B cell (primary cell): ENCODE results near the gene GPR143. TPM values are rescaled to one million over a fixed set of nuclear protein-coding genes. Genes with fewer than 3 reads are reported as not detected.

Source experiments
- ATAC-seq: fragments of 200-7000 bp; cut with Tn5 transposase; one replicate; pipeline ENCODE4 v1.10.0; 2021; ENCODE audit warnings: low read depth, mild to moderate bottlenecking, moderate number of reproducible peaks, moderate library complexity
- CTCF ChIA-PET: fragments of 350-600 bp; sonication (Branson Sonifier 250); formaldehyde crosslinking; loops from one replicate; lab custom pipeline; 2021; ENCODE audit warnings: antibody characterized with exemption, inconsistent platforms; lab: Charles Lee
- POLR2A ChIA-PET: fragments of 350-600 bp; sonication (Branson Sonifier 250); formaldehyde crosslinking; loops from one replicate; lab custom pipeline; 2021; ENCODE audit warnings: antibody characterized with exemption; lab: Charles Lee
- DNase-seq: peaks from one replicate; pipeline ENCODE4 v3.0.0; 2013
- H2AFZ ChIP-seq: 2 replicates; pipeline ENCODE4 v1.6.1; 2012; ENCODE audit warnings: mild to moderate bottlenecking, low read depth, low read length; ENCODE audit not compliant: insufficient read depth, poor library complexity, severe bottlenecking
- H3K27ac ChIP-seq, 2 donors: 1 replicate in 1 of 2; 2 replicates in 1 of 2; pipeline ENCODE4 v1.5.1; 2012 to 2013; ENCODE audit warnings: low read length in 2 of 2, mild to moderate bottlenecking in 2 of 2, moderate library complexity in 1 of 2
- H3K27me3 ChIP-seq, 4 experiments: fragments of 200-600 bp in 1 of 4; sonication (generic) in 1 of 4; replicated peaks in 1 of 4; 1 replicate in 2 of 4; 2 replicates in 2 of 4; pipeline versions ENCODE4 v1.6.1 to v1.7.0; 2013 to 2016; ENCODE audit warnings: low read length in 3 of 4, mild to moderate bottlenecking in 2 of 4, mixed read lengths in 1 of 4, moderate library complexity in 1 of 4; ENCODE audit not compliant: insufficient read depth in 4 of 4, control insufficient read depth in 3 of 4; ENCODE audit errors: control extremely low read depth in 1 of 4
- H3K36me3 ChIP-seq, 2 experiments: replicated peaks in 1 of 2; 1 replicate in 1 of 2; 2 replicates in 1 of 2; pipeline versions ENCODE4 v1.6.1 to v1.7.1; 2013; ENCODE audit warnings: low read length in 1 of 2; ENCODE audit not compliant: insufficient read depth in 2 of 2, control insufficient read depth in 1 of 2; ENCODE audit errors: control extremely low read depth in 1 of 2, extremely low read depth in 1 of 2
- H3K4me1 ChIP-seq, 2 donors: fragments of 200-600 bp in 1 of 2; sonication (generic) in 1 of 2; 1 replicate in 1 of 2; 2 replicates in 1 of 2; pipeline versions ENCODE4 v1.5.1 to v1.6.1; 2013 to 2017; ENCODE audit warnings: low read length in 2 of 2; ENCODE audit not compliant: control insufficient read depth in 2 of 2, insufficient read depth in 2 of 2
- H3K4me2 ChIP-seq: replicated peaks from 2 replicates; pipeline ENCODE3; 2012; ENCODE audit warnings: mild to moderate bottlenecking, low read depth, low read length; ENCODE audit not compliant: poor library complexity, severe bottlenecking
- H3K4me3 ChIP-seq, 5 experiments: fragments of 200-600 bp in 1 of 5; sonication (generic) in 1 of 5; 1 replicate in 3 of 5; 2 replicates in 2 of 5; pipeline versions ENCODE4 v1.5.1 to v1.7.0; 2011 to 2016; ENCODE audit warnings: low read length in 4 of 5, mild to moderate bottlenecking in 4 of 5, low read depth in 2 of 5, control low read depth in 1 of 5, moderate library complexity in 1 of 5; ENCODE audit not compliant: insufficient read depth in 1 of 5; ENCODE audit errors: control extremely low read depth in 1 of 5, extremely low read depth in 1 of 5
- H3K79me2 ChIP-seq: fragments of 200-600 bp; sonication (generic); one replicate; pipeline ENCODE4 v1.6.0; 2016; ENCODE audit warnings: low read length; ENCODE audit not compliant: control insufficient read depth, insufficient read depth
- H3K9ac ChIP-seq: fragments of 200-600 bp; sonication (generic); 2 replicates; pipeline ENCODE4 v1.6.1; 2017; ENCODE audit warnings: mild to moderate bottlenecking, low read length, moderate library complexity
- H3K9me3 ChIP-seq, 3 donors: one replicate each; pipeline versions ENCODE4 v1.6.1 to v1.7.1; 2013; ENCODE audit warnings: low read length in 2 of 3; ENCODE audit not compliant: control insufficient read depth in 2 of 3, insufficient read depth in 1 of 3; ENCODE audit errors: control extremely low read depth in 1 of 3
- H4K20me1 ChIP-seq: 2 replicates; pipeline ENCODE4 v1.6.0; 2012; ENCODE audit warnings: mild to moderate bottlenecking, low read length; ENCODE audit not compliant: insufficient read depth, control insufficient read depth, poor library complexity, severe bottlenecking
- H3K27ac Mint-ChIP-seq: one replicate; pipeline ENCODE4 v1.8.0; 2021; ENCODE audit warnings: mixed read lengths
- H3K27me3 Mint-ChIP-seq: one replicate; pipeline ENCODE4 v1.8.0; 2021; ENCODE audit warnings: mixed read lengths
- H3K4me1 Mint-ChIP-seq: one replicate; pipeline ENCODE4 v1.8.0; 2021; ENCODE audit warnings: mixed read lengths
- H3K4me3 Mint-ChIP-seq: one replicate; pipeline ENCODE4 v1.8.0; 2021; ENCODE audit warnings: mixed read lengths
- H3K9me3 Mint-ChIP-seq: one replicate; pipeline ENCODE4 v1.8.0; 2022; ENCODE audit warnings: mixed read lengths; ENCODE audit not compliant: insufficient read depth
- EZH2 ChIP-seq: IDR thresholded peaks from 2 replicates; pipeline ENCODE4 v1.6.1; 2012; ENCODE audit warnings: borderline replicate concordance, low read depth, mild to moderate bottlenecking, moderate library complexity, low read length; ENCODE audit not compliant: insufficient read depth, poor library complexity, severe bottlenecking
- WGBS: methylation state at CpG from one replicate; pipeline ENCODE4 v1.1.5; 2013; ENCODE audit warnings: missing lambda C conversion rate; ENCODE audit not compliant: insufficient coverage; 5-methylcytosine and 5-hydroxymethylcytosine counted together
- intact Hi-C: fragments of 100-400 bp; cut with micrococcal nuclease; formaldehyde crosslinking; loops from one replicate; pipeline ENCODE4 v1.10.0; 2022
- polyA plus RNA-seq: library from polyadenylated mRNA; depleted of rRNA; stranded (reverse); fragments of >200 nt; gene quantifications from 2 replicates; pipeline ENCODE4 v1.2.3, GENCODE V29; 2012
- total RNA-seq, 2 donors: library from RNA; stranded (reverse); fragments of 120-200 nt in 1 of 2; gene quantifications; 1 replicate in 1 of 2; 2 replicates in 1 of 2; pipeline versions ENCODE4 v1.2.3 to v1.2.4, GENCODE V29; 2013 to 2022
- TF ChIP-seq, protein P1 (sequence below): fragments of 200-600 bp; IDR thresholded peaks from one replicate; pipeline ENCODE4 v1.8.0; 2022; ENCODE audit warnings: antibody characterized with exemption, mild to moderate bottlenecking

Gene GPR143
- total and polyA plus RNA-seq, 2 donors (not counting 1 experiment from before 2014, with no cell fraction given): not detected

DNA sequence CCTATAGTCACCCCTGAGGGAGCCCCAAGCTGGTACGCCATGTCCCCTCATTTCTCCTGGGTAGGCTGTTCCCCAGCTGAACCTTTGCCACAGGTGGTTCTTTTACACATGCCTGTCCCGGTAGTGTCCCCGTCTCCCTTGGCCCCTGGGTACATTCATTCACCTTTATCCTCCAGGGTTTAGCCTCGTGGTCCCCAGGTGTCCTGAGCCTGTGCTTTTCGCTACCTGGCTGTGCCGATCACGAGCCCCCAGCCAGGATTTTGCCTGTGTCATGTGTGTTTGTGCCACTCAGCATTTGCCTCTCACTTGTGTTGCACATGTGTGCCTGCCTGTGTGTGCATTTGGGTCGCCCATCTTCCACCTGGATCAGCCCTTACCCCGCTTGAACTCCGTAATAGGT is 57.6 kb downstream of the GPR143 start:
- Histone ChIP-seq H3K4me1 (peaks cover 7 to 10% of the 10 kb centered on the region in 2 donors), H3K27ac (no peak overlapping the region), H3K9ac (no peak overlapping the region), H3K36me3 (peaks cover 0 to 33% of the 10 kb centered on the region in 2 experiments), H3K9me3 (peaks cover 0 to 14% (median 0%) of the 10 kb centered on the region in 3 donors), H3K27me3 (no peaks in the 10 kb centered on the region), H4K20me1 (no peaks in the 10 kb centered on the region), H3K79me2 (no peaks in the 10 kb centered on the region), H2AFZ (no peak overlapping the region), H3K4me3 (no peak overlapping the region), H3K4me2 (no peak overlapping the region)
- H3K4me3 Mint-ChIP-seq: no peak overlapping the region
- 100% methylated on average over 4 of the region's 10 CpGs for WGBS
- CTCF ChIA-PET: interaction anchor here (1.8 to 2.2 kb wide), 2 partner anchors 889 to 892 kb away, joined by 4 to 6 read pairs; no protein-coding TSS in a partner anchor
- DNase-seq (no peak), ATAC-seq (no peak)
- intact Hi-C loops: no loop called here
- TF ChIP-seq, protein P1, sequence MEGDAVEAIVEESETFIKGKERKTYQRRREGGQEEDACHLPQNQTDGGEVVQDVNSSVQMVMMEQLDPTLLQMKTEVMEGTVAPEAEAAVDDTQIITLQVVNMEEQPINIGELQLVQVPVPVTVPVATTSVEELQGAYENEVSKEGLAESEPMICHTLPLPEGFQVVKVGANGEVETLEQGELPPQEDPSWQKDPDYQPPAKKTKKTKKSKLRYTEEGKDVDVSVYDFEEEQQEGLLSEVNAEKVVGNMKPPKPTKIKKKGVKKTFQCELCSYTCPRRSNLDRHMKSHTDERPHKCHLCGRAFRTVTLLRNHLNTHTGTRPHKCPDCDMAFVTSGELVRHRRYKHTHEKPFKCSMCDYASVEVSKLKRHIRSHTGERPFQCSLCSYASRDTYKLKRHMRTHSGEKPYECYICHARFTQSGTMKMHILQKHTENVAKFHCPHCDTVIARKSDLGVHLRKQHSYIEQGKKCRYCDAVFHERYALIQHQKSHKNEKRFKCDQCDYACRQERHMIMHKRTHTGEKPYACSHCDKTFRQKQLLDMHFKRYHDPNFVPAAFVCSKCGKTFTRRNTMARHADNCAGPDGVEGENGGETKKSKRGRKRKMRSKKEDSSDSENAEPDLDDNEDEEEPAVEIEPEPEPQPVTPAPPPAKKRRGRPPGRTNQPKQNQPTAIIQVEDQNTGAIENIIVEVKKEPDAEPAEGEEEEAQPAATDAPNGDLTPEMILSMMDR: no peak
- TF ChIP-seq EZH2: no peak
- POLR2A ChIA-PET: no interaction called here
- H3K27me3 Mint-ChIP-seq: no peaks in the 10 kb centered on the region
- no peaks in the 10 kb centered on the region for H3K9me3 Mint-ChIP-seq
- H3K4me1 Mint-ChIP-seq: peaks cover 12% of the 10 kb centered on the region
- no peak overlapping the region for H3K27ac Mint-ChIP-seq

GRCh38 chrX:9707306-9708033 is 58.2 kb downstream of the GPR143 start:
- H3K9ac ChIP-seq: no peak overlapping the region
- H3K4me2 ChIP-seq: no peak overlapping the region
- H3K36me3 ChIP-seq: peaks cover 0 to 29% of the 10 kb centered on the region in 2 experiments
- H3K4me3 Mint-ChIP-seq: no peak overlapping the region
- ChIA-PET POLR2A (no interaction called here), CTCF (interaction anchor here (1.8 kb wide), 1 partner anchor 888 kb away, joined by 6 read pairs; no protein-coding TSS in a partner anchor)
- TF ChIP-seq, protein P1: no peak
- TF ChIP-seq EZH2: no peak
- WGBS: 96% methylated on average over 4 of the region's 13 CpGs
- no peak overlapping the region for H3K27ac ChIP-seq
- H3K9me3 Mint-ChIP-seq: no peaks in the 10 kb centered on the region
- no peaks in the 10 kb centered on the region for H3K79me2 ChIP-seq
- H3K27me3 Mint-ChIP-seq: no peaks in the 10 kb centered on the region
- H3K4me1 ChIP-seq: peaks cover 7 to 10% of the 10 kb centered on the region in 2 donors
- intact Hi-C loops: no loop called here
- H3K27me3 ChIP-seq: no peaks in the 10 kb centered on the region
- peaks cover 0 to 14% (median 0%) of the 10 kb centered on the region in 3 donors for H3K9me3 ChIP-seq
- no peak overlapping the region for H3K4me3 ChIP-seq
- peak overlapping the region; percentile 32 for H3K27ac Mint-ChIP-seq
- DNase-seq: no peak
- no peak for ATAC-seq
- no peaks in the 10 kb centered on the region for H4K20me1 ChIP-seq
- no peak overlapping the region for H2AFZ ChIP-seq
- peaks cover 12% of the 10 kb centered on the region for H3K4me1 Mint-ChIP-seq
